GM12801 (cell line): ENCODE data around the gene GOLGA8M.
"Not testable (repeated sequence)": the region's sequence is repeated elsewhere in the genome, so short reads cannot be mapped to it uniquely, and the experiment has no call there.

Experiments
- TF ChIP-seq, protein P1 (sequence below): IDR thresholded peaks from one replicate; pipeline ENCODE4 v1.5.1; 2011; ENCODE audit warnings: control low read depth; ENCODE audit not compliant: insufficient read length; ENCODE audit errors: extremely low read depth

GOLGA8M gene, protein sequence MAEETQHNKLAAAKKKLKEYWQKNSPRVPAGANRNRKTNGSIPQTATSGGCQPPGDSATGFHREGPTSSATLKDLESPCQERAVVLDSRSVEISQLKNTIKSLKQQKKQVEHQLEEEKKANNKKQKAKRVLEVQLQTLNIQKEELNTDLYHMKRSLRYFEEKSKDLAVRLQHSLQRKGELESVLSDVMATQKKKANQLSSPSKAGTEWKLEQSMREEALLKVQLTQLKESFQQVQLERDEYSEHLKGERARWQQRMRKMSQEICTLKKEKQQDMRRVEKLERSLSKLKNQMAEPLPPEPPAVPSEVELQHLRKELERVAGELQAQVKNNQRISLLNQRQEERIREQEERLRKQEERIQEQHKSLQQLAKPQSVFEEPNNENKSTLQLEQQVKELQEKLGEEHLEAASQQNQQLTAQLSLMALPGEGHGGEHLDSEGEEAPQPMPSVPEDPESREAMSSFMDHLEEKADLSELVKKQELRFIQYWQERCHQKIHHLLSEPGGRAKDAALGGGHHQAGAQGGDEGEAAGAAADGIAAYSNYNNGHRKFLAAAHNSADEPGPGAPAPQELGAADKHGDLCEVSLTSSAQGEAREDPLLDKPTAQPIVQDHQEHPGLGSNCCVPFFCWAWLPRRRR

DNA sequence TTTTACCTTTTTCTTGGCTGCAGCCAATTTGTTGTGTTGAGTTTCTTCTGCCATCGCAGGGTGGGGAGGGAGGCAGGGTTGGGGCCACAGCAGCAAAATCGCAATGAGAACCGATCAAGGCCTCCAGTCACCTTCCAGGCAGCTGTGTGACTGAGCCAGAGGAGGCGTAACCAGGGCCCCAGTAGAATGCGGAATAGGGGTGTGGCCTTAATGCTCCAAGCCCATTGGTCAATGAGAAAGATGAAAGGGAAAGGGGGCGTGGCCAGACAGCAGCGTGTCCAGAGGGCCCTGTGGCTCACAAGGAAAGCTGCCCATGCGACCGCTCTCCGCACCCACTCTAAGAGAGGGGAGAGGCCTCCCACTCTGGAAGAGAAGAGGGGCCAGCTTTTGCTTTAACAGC, at the start of gene GOLGA8M:
Gene GOLGA8M (minus strand): TSS at position 152 of the 400 bp plus-strand sequence. CDS start 98 bp downstream, at position 54.
- TF ChIP-seq, protein P1, sequence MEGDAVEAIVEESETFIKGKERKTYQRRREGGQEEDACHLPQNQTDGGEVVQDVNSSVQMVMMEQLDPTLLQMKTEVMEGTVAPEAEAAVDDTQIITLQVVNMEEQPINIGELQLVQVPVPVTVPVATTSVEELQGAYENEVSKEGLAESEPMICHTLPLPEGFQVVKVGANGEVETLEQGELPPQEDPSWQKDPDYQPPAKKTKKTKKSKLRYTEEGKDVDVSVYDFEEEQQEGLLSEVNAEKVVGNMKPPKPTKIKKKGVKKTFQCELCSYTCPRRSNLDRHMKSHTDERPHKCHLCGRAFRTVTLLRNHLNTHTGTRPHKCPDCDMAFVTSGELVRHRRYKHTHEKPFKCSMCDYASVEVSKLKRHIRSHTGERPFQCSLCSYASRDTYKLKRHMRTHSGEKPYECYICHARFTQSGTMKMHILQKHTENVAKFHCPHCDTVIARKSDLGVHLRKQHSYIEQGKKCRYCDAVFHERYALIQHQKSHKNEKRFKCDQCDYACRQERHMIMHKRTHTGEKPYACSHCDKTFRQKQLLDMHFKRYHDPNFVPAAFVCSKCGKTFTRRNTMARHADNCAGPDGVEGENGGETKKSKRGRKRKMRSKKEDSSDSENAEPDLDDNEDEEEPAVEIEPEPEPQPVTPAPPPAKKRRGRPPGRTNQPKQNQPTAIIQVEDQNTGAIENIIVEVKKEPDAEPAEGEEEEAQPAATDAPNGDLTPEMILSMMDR: not testable (repeated sequence)

DNA sequence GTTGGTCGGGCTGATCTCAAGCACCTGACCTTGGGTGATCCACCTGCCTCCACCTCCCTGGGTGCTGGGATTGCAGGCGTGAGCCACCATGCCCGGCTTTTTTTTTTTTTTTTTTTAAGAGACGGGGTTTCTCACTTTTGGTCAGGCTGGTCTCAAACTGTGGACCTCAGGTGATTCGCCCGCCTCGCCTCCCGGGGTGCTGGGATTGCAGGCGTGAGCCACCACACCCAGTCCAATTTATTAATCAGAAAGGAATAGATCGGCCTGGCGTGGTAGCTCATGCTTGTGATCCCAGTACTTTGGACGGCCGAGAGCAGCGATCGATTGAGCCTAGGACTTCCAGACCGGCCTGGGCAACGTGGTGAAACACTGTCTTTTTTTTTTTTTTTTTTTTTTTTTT, 13.9 kb upstream of the GOLGA8M start:
- TF ChIP-seq, protein P1: no peak

- TF ChIP-seq, protein P1: no peak
Measured at GRCh38 chr15:28725556-28725955, 13.3 kb upstream of the GOLGA8M start.
